Stimulated activated CD8-positive, alpha-beta memory T cell treated with anti-CD3 and anti-CD28 coated beads, Interleukin-7, amount 100 ng/mL, for 48 hours (primary cell): ENCODE data around the gene LHX4.

Experiments
- DNase-seq, 2 donors: peaks; one replicate each; pipeline ENCODE4 v3.0.0-alpha.2; 2020; ENCODE audit warnings: low read depth in 1 of 2; ENCODE audit errors: extremely low read depth in 1 of 2

Gene LHX4

DNA sequence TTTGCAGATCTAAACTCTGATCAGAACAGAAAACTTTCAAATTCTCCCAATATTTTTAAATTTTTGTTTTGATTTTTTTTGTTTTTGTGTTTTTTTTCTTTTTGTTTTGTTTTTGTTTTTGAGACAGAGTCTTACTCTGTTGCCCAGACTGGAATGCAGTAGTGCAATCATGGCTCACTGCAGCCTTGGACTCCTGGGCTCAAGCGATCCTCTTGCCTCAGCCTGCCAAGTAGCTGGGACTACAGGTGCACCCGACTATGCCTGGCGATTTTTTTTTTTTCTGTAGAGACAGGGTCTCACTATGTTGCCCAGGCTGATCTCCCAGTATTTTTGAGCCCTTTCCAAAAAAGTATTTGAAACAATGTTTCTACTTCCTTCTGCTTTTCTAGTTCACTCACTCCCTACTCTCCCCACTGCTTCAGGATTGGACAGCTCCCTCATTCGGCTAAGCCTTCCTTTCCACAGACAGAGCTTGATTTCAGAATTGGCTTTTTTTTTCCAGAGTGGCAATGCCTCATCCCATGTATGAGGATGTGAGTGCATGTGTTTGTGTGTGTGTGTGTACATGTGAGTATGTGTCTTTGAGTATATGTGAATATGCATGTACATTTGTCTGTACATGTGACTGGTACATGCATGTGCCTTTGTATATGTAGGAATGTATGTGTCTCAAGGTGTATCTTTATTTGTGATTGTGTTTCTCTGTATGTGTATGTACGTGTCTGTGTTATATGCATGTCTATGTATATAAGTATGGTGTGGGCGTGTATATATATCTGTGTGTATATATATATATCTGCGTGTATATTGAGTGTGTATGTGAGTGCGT lies 11.9 kb downstream of the LHX4 start:
- no peak for DNase-seq

DNA sequence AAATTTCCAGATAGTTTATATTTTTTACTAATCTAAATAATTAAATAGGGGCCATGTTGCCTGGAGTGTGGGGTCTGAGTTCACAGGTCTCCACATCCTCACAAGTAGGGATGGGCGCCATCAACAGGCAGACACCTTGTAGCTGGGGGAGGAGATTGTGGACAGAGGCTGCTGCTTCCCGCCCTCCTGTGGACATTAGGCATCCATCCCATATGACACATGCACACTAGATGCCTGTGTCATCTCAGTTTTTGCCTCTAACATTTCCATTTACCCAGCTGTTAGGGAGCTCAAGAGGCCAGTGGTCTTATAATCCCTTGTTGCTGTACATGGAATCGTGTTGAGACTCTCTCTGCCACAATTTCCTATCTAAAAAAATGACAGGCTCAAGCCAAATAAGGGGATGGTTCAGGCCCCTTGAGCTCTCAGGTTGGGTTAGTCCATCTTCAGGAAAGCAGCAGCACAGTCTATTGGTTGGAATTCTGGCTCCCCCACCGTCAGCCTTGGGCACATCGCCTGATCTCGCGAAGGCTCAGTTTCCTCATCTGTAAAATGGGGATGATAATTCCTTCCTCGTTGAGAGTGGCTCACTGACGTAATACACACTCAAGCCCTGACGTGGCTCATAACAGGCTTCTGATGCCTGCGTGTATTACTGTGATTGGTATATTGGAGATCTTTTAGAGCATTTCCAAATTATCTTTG lies 13.6 kb downstream of the LHX4 start:
- DNase-seq = no peak

DNA sequence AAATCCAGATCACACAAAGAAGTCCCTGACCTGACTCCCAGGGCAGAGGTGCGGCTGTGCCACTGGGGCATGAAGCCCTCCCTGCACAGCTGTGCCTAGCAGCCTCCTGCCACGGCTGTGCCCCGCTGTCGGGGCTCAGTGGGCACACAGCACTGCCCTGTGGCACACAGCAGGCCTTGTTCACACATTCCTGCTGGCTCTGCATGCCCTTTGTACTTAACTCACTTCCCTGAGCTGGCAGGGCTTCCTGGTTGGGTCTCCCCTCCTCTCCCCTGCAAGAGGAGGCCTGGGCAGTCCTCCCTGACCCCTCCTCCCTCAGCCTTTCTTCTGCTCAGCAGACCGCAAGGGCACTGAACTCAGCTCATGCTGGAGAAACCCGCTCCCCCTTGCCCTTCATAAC lies 14.8 kb downstream of the LHX4 start:
- DNase-seq = no peak

DNA sequence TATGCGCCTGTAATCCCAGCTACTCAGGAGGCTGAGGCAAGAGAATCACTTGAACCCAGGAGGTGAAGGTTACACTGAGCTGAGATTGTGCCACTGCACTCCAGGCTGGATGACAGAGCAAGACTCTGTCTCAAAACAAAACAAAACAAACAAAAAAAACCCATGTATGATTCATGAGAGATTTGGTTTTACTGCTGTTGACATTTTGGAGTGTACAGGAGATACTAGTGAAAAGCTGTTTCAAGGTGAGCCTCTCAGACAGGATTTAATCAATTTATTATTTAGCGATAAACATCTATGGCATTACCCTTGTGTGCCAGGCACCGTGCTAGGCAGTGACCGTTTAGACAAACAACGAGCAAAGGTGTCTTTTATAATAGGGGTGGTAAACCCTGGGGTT lies 16.5 kb downstream of the LHX4 start:
- no peak for DNase-seq

DNA sequence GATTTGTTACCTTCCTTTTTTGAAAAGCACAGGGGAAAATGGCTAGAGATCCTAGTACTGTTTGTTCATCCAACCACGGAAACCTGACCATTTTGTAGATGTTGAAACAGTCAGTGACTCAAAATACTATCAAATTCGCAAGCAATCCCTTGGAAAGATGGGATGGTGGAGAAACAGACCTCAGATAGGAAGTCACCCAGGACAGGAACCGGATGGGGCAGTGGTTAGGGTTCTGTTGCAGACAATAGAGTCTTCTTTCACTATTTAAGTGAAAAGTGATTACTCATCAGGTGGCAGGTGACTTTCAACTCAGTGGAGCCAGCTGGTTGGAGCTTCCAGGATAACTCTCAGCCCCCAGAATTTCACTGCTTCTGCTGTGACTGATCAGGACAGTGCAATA lies 17.0 kb downstream of the LHX4 start:
- DNase-seq = no peak

DNA sequence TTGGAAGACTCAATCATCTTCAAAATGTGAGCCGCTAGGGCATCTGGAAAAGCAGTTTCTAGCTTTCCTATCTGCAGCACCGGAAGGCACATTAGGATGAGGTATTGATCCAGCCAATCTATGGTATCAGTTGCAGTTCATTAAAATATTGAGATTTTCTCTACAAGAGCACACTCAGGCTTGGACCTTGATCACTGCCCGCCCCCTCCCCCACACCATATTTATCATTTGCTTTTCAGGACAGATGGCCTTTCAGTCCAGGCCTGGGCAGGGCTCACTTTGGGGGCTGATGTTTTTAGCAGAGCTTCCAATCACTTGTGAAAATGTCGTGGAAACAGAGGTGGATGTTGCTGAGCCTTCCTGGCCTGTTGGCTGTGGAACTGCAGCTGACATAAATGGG lies 17.5 kb downstream of the LHX4 start:
- DNase-seq = no peak

DNA sequence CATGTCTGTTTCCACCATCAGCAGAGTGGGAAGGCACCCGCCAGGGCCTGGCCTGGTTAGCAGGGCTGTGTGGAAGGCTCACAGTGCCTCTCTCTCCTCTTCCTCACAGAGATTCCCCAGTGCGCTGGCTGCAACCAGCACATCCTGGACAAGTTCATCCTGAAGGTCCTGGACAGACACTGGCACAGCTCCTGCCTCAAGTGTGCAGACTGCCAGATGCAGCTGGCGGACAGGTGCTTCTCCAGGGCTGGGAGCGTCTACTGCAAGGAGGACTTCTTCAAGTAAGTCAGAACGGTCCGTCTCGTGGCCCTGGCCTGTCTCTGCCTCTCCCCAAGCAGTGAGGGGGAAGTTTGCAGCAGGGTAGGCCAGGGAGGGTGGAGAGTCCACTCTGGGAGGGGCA lies 18.1 kb downstream of the LHX4 start:
- DNase-seq = no peak

DNA sequence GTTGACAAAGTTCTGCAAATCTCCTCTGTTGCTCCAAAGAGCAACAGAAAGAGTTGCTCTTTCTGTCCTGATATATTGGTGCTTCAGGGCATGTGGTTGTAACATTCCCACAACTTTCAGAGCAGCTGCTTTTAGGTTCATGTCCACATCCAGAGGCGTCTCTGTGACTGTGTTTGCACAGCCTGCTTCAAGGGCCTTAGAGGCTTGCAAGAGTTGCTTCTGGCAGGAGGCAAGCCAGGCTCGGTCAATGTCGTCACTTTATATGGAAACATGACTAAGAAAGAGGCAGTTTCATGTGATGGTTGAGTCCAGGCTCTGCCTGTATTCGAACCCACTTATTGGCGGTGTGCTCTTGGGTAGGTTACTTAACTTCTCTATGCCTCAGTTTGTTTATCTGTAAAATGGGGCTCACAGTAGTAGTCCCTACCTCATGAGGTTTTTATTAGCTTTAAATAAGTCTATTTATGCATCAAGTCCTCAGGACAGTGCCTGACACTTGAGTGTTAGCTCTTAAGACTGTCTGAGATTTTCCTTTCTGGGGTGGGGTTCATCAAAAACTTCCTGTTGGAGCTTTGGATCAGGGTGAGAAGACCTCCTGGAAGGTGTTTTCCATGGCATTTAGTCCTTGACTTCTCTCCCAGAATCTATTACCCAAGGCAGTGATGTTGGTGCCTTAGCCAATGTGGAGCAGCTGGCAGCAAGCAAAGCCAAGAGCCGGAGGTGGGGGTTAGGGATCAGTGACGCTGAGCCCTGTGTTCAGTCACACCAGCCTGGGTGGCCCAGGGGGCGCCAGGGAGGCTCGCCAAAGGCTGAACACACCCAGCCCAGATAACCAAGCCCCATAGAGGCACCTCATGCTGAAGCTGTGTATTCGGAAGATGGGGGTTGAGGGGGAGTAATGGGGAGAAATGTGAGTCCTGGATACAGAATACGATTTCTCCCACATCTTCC lies 18.9 kb downstream of the LHX4 start:
- no peak for DNase-seq

DNA sequence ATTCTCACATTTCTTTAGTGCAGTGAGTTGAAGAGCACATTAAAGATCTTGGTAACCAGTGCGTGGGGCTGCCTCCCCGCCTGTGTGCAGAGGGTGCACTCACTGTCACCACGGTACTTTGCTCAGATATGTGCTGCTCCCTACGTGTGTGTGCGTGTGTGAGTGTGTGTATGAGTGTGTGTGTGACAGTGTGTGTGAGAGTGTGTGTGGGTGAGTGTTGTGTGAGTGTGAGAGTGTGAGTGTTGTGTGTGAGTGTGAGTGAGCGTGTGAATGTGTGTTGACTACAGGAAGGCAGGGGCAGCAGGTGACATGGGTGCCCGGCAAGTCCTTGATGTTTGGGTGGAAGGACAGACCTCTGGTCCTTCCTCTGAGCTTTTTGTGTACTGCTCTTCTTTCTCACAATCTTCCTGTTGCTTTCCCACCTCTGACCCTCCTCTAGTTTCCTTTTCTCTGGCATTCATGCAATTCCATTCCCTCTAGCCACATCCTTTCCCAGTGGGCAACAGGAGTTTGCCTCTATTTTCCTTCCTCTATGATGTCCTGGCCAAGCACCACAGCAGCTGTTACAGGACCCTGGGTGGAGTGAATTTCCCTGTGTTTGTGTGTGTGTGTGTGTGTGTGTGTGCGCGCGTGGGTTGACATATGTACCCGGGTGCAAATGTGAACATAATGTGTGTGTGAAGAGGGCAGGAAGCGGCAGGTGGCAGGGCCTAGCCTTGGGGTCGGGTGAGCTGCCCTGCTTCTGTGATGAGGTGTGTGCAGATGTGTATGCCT lies 19.8 kb downstream of the LHX4 start:
- DNase-seq = no peak

DNA sequence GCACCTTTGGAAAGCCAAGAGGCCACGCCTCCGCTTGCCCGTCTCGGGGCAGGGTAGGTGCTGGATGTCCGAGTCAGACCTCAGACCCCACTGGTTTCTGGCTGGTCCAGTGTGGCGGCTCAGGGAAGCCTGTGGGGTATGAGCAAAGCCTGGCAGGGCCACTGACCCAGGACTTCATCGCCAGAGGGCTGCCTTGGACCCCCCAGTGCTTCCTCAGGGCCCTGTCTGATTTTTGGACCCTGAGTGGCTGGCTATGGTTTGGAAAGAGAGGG lies 20.4 kb downstream of the LHX4 start:
- DNase-seq = no peak

DNA sequence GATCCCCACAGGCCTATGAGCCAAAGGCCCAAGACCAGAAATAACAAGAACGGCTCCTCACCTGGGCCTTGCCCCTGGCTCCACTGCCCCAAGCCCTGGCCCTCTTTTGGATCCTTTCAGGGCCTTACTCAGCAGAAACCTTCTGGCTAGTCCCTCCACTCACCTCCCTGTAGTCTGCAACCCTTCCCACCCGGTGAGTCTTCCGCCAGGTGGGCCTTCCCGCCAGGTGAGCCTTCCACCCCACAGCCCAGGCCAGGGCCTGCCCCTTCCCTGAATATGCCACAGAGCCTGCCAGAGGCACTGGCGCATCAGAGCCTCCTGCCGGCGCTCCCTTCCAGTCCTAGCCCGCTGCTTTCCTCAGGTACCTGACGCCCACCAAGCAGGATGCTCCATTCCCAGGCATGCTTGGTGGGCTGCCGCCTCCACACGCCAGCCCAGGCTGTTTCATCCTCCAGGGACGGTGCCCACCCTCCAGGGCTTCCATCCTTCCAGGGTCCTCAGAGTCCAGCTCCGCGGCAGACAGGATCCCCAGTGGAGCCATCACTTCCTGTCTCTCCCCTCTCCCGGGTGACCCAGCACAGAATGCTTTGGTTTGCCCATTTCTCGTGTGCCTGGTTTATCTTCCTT lies 20.9 kb downstream of the LHX4 start:
- DNase-seq = no peak

DNA sequence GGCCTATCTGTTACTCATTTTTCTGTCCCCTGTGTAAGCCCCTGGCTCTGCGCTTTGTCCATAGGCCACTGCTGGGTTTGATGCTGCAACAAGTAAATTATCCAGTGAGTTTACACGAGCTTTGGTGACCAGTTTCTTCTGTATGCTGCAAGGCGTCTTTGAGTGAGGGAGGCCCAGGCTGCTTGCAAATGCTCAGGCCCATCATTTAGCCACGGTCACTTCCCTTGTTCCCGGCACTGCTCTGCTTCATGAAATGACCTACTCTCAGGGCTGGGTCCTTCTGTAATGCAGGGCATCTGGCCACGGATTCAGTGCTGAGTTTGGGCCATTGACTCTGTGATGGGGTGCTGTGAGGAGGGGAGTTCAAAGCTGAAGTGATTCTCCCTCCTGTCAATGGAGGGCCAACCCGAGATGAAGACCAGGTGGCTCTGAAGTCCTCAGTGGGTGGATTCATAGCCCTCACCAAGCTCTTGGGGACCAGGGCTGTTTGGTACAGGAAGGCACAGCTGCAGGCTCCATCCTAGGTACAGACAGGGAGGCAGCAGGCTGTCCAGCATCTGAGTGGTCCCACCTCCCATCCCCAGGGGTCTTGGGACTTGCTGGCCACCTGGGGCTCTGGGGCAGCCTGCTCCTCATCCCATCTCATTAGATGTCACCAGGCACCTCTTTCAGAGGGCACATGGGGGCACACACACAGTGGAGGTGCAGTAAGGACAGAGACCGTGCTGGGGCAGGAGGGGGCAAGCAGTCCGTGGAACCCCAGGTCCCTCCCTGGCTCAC lies 21.7 kb downstream of the LHX4 start:
- DNase-seq = no peak

DNA sequence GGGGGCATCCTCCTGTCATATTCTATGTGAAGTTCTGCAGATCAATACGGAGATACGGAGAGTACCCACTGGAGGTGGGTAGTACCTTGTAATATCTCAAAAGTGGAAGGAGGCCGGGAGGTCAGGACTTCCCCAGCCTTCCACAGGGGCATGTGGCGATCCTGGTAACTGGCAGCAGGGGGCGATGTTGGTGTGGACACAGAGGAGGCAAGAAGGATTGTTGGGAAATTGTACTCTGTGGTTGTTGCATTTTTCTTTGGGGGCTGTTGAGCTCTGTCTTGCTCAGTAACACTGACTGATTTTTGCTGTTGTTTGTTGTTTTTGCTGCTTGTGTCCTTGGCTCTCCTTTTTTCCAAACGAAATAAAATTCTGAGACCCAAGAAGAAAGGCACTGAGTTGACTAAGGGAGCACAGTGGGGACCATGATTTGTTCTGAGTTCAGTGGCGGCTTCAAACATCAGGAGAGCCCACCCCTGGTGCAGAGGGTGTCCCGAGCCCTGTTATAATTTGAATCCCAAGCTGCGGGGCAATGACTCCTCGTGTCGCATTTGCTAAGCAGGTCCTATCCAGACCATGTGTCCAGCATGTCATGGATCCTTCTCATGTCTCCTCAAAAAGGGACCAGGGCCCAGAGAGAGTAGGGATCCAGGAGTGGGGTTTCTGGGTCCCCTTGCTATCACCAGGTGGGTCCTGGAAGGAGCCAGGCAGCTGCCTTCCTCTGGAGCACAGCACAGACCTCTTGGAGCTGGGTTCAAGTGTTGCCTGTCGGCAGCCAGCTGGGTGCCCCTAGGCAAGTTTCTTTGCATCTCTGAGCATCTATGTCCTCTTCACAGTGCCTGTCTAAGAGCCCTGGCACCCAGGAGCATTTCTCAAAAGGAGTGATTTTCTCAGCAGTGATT lies 22.8 kb downstream of the LHX4 start:
- peak; percentile 34 to 55 for DNase-seq

DNA sequence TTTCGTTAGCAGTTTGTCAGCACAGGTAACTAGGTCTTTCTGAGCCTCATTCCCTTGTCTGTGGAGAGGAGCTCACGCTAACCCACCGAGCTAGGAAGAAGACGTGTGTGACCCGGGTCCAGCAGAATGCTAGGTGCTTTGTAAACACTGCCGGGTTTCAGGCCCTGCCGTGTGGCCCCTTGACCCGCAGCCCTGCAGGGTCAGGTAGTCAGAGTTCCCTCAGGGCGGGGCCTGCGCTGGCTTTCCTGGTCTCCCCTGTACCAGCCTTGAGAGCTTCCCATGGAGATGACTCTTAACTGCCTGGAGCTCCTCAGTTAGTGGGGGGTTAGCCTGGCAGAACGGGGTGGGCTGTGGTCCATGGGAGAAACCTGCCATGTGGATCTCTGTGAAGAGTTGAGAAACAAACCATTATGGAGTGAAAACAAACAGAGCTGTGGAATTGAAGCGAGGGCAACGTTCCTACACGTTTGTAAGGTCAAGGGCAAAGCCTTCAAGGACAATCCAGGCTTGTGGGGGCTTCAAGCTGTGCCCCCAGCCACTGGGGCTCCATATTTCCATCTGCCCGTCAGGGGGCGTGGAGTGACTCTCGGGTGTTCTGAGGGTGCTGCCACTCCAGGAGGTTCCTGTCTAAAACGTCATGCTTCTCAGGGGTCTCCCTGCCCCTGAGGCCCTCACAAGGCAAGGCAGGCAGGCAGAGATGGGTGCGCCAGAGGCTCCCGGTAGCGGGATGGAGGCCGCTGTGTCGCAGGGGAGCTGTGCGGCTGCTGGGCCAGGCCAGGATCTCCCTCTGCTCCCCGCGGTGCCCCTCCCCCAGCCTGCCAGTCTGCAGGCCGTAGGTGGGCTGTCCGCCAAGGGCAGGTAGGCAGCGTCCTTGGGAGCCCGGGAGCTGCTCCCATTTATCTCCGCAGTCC lies 23.8 kb downstream of the LHX4 start:
- DNase-seq = no peak

DNA sequence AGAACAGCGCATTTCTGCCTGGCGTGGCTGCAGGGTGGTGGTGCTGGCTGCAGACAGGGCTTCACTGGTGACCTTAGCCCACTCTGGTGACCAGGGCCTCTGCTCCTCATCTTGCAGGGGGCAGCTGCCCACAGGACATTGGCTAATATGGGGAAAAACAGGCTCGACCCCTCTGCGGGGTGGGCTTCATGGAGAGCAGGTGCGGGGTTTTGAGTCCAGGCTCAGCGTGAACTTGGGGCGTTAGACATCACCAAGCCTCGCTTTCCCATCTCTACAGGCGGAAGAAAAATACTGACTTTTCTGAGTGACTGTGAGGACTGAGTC lies 24.4 kb downstream of the LHX4 start:
- DNase-seq = no peak

DNA sequence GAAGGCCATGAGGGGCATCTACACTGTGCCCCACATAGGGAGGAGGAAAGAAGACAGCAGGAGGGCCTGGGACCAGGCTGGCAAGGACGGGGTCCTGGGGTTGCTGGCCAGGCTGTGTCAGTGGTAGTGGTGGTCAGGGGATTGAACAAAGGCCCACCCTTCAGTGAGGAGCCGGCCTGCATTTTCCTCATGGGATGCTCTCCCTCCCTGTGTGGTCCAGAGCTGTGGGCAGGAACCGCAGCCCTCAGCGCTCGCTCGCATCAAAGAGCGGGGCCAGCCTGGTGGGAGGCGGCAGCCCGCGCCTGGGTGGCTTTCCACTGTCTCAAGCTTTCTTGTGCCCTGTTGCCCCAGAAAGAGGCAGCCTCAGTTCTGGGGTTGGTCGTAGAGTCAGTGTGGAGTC lies 24.8 kb downstream of the LHX4 start:
- no peak for DNase-seq

DNA sequence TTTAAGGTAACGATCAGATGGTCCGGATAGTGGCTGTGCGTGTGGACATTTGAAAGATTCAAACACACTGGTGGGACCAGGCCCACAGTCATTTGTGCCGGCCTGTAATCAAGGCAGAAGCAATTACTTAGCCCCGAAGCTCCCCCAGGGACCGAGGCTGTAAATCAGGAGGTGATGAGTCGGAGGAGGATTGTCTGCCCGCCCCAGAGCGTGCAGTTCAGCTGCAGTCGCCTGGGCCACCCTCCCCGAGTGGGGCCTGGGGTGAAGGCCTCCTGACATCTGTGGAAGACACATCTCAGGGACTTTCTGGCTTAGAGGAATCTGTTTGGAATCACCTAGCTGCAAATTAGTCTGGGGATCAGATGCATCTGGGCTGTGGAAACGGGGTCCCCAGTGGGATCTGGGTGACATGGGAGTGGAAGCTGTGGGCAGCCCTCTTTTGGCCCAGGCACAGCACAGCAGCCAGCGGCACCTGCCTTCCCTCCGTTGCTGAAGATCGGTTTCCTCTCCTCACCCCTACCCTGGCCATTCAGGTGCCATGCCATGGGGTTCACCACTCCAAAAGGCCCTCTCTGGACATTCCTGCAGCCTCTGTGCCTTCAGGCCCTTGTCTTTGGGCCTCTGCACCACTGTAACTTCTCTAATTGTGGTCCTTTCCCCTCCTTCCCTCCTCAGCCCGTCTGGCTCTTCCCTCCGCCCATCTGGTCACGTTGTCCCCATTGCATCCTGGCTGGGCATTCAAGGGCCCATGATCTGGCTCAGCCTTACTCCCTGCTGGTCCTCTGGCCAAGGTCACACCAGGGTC lies 25.7 kb downstream of the LHX4 start:
- DNase-seq = no peak
